K562 (cell line): ENCODE data around the gene HTR1D. TPM values are rescaled to one million over a fixed set of nuclear protein-coding genes. Genes with fewer than 3 reads are reported as not detected.

ENCODE experiments used
- ATF2 ChIP-seq: sonication (generic); formaldehyde crosslinking; IDR thresholded peaks from 2 replicates; pipeline ENCODE4 v1.8.1; 2022; ENCODE audit warnings: missing genetic modification reagents
- ESRRA ChIP-seq: fragments of 450-650 bp; IDR thresholded peaks from 2 replicates; pipeline ENCODE4 v1.6.1; 2014; ENCODE audit warnings: low read depth, mild to moderate bottlenecking, moderate library complexity, borderline replicate concordance
- FOXK1 ChIP-seq: sonication (generic); formaldehyde crosslinking; IDR thresholded peaks from 2 replicates; pipeline ENCODE4 v1.8.0; 2022; ENCODE audit warnings: missing genetic modification reagents, mild to moderate bottlenecking, borderline replicate concordance
- HIVEP1 ChIP-seq: fragments of 250-450 bp; sonication (Bioruptor Pico); IDR thresholded peaks from 2 replicates; pipeline ENCODE4 v1.4.0; 2020; ENCODE audit warnings: mild to moderate bottlenecking
- HMGN3 ChIP-seq: IDR thresholded peaks from 2 replicates; pipeline ENCODE4 v1.6.1; 2011; ENCODE audit warnings: borderline replicate concordance, low read depth, mild to moderate bottlenecking, mixed read lengths, low read length; ENCODE audit not compliant: insufficient read length; ENCODE audit errors: extremely low read depth
- KLF16 ChIP-seq: IDR thresholded peaks from 2 replicates; pipeline ENCODE4 v1.6.1; 2016; ENCODE audit warnings: antibody characterized with exemption
- MGA ChIP-seq: fragments of 450-650 bp; IDR thresholded peaks from 2 replicates; pipeline ENCODE4 v1.6.1; 2016; ENCODE audit warnings: mild to moderate bottlenecking, moderate library complexity
- PCBP2 ChIP-seq: fragments of 200-400 bp; formaldehyde crosslinking; IDR thresholded peaks from 2 replicates; pipeline ENCODE4 v1.6.1; 2018; ENCODE audit warnings: low read length, low read depth, mild to moderate bottlenecking, moderate library complexity; ENCODE audit not compliant: poor library complexity, severe bottlenecking
- POLR2AphosphoS2 ChIP-seq: IDR thresholded peaks from 2 replicates; pipeline ENCODE4 v1.6.1; 2012; ENCODE audit warnings: low read length, improper control_type of control experiment
- RB1 ChIP-seq: fragments of 450-650 bp; IDR thresholded peaks from 2 replicates; pipeline ENCODE4 v1.6.1; 2017; ENCODE audit warnings: low read depth, mild to moderate bottlenecking
- SAP30 ChIP-seq: fragments of 200-600 bp; sonication (generic); IDR thresholded peaks from 2 replicates; pipeline ENCODE4 v1.6.1; 2012; ENCODE audit warnings: borderline replicate concordance, low read depth, mild to moderate bottlenecking, moderate library complexity, low read length, control low read depth, inconsistent platforms; ENCODE audit not compliant: insufficient read depth, poor library complexity, severe bottlenecking
- ZFX ChIP-seq: sonication (generic); formaldehyde crosslinking; IDR thresholded peaks from 2 replicates; pipeline ENCODE4 v1.8.0; 2022; ENCODE audit warnings: mild to moderate bottlenecking, missing genetic modification reagents, moderate library complexity
- ZNF121 ChIP-seq: sonication (generic); formaldehyde crosslinking; conservative IDR thresholded peaks from 2 replicates; pipeline ENCODE4 v1.8.0; 2022; ENCODE audit warnings: missing genetic modification reagents
- ZNF23 ChIP-seq: fragments of 250-450 bp; sonication (Bioruptor Pico); IDR thresholded peaks from 2 replicates; pipeline ENCODE4 v1.4.0; 2020; ENCODE audit warnings: mild to moderate bottlenecking
- ZNF668 ChIP-seq: fragments of 250-450 bp; sonication (Bioruptor Pico); IDR thresholded peaks from 2 replicates; pipeline ENCODE4 v1.8.0; 2022; ENCODE audit warnings: mild to moderate bottlenecking, inconsistent platforms
- polyA plus RNA-seq, 8 experiments: library from polyadenylated mRNA; depleted of rRNA in 4 of 8; stranded (reverse) in 5 of 8; unstranded in 3 of 8; fragments of >200 nt; fragmentation: Nextera tagmentation in 2 of 8; fragmentation: Illumina TruSeq in 1 of 8; extraction: Ambion mirVana in 2 of 8; extraction: Trizol in 1 of 8; gene quantifications; 2 replicates each; pipeline versions ENCODE4 v1.2.1 to v1.2.3, GENCODE V29; 2011 to 2014; ENCODE audit warnings: inconsistent platforms in 1 of 8, missing spikeins in 1 of 8
- total RNA-seq, 7 experiments: library from RNA; depleted of rRNA in 6 of 7; stranded (reverse); fragments of >200 nt in 6 of 7; fragmentation: Illumina TruSeq in 2 of 7; extraction: Trizol in 2 of 7; gene quantifications; 2 replicates each; pipeline versions ENCODE4 v1.2.1 to v1.2.3, GENCODE V29; 2011 to 2021; ENCODE audit warnings: low replicate concordance in 1 of 7

The HTR1D gene
- total and polyA plus RNA-seq, 9 of the 15 experiments (the other 6 are each of a cell fraction or from before 2014, with no cell fraction given) = 0.03 to 0.09 (median 0.04) TPM; not detected in 4

GRCh38 chr1:23167353-23168078 lies 49.8 kb downstream of the HTR1D start (continued):
- no peak for TF ChIP-seq ATF2 (CRISPR knock-in tag)
- no peak for TF ChIP-seq ZNF121 (CRISPR knock-in tag)
- no peak for TF ChIP-seq ZFX (CRISPR knock-in tag)
- no peak for TF ChIP-seq PCBP2
- no peak for TF ChIP-seq HIVEP1 (CRISPR knock-in tag)
- TF ChIP-seq MGA = no peak
- TF ChIP-seq SAP30 = peak; percentile 10
- TF ChIP-seq ZNF668 (CRISPR knock-in tag) = no peak
- TF ChIP-seq ZNF23 = no peak
- peak; percentile 76 for TF ChIP-seq HMGN3
- no peak; the same call in 1 of the 2 replicates for TF ChIP-seq FOXK1 (CRISPR knock-in tag)
- TF ChIP-seq RB1 = peak; percentile 48; the same call in 1 of the 2 replicates
- no peak for TF ChIP-seq POLR2AphosphoS2
- no peak for TF ChIP-seq KLF16
- peak; percentile 99 for TF ChIP-seq ESRRA
